Left renal pelvis (tissue), 4 donors: ENCODE results near the gene RNF223. TPM values are rescaled to one million over a fixed set of nuclear protein-coding genes. Genes with fewer than 3 reads are reported as not detected.
A peak's percentile ranks its signal among the peaks of the same experiment; 100 is the strongest.

Experiments used
- DNase-seq, 4 donors: peaks; one replicate each; pipeline ENCODE4 v3.0.0-alpha.2; 2013; ENCODE audit warnings: low read depth in 4 of 4, low spot score in 3 of 4
- polyA plus RNA-seq, 4 donors: library from polyadenylated mRNA; unstranded; fragments of 120-200 nt; gene quantifications; one replicate each; pipeline ENCODE4 v1.2.1, GENCODE V29; 2013; ENCODE audit not compliant: insufficient read length in 4 of 4

The RNF223 gene
- polyA plus RNA-seq, result under 1 TPM in 3 of 4 donors, not detected in 1; 0.23 to 0.85 (median 0.70) TPM

- DNase-seq, result no peak
Measured at GRCh38 chr1:1073743-1074587, at the start of gene RNF223. TSS of gene RNF223 (minus strand) at chr1:1074306. CDS start at chr1:1072566, 1,740 bp downstream.

GRCh38 chr1:1122981-1123480 lies 48.9 kb upstream of the RNF223 start:
- no peak for DNase-seq

- DNase-seq, result no peak
Measured at GRCh38 chr1:1122078-1122811, 48.1 kb upstream of the RNF223 start.

GRCh38 chr1:1121611-1122077 lies 47.5 kb upstream of the RNF223 start:
- no peak for DNase-seq

- DNase-seq, result no peak
Measured at GRCh38 chr1:1120866-1121591, 46.9 kb upstream of the RNF223 start.

GRCh38 chr1:1120096-1120495 lies 46.0 kb upstream of the RNF223 start:
- no peak for DNase-seq

GRCh38 chr1:1119272-1119890 lies 45.3 kb upstream of the RNF223 start:
- no peak for DNase-seq

GRCh38 chr1:1118876-1119220 lies 44.7 kb upstream of the RNF223 start:
- no peak for DNase-seq

- no peak for DNase-seq
Measured at GRCh38 chr1:1118011-1118875, 44.1 kb upstream of the RNF223 start.

- no peak for DNase-seq
Measured at GRCh38 chr1:1117469-1117831, 43.3 kb upstream of the RNF223 start.

- DNase-seq, result no peak
Measured at GRCh38 chr1:1116701-1117468, 42.8 kb upstream of the RNF223 start.

GRCh38 chr1:1115786-1116700 lies 41.9 kb upstream of the RNF223 start, which contains the start of gene C1orf159:
TSS of gene C1orf159 (minus strand) at chr1:1116089. CDS start at chr1:1091543, 24,546 bp downstream.
- DNase-seq, result peak; percentile 91 to 95 (median 94)

- DNase-seq, result no peak
Measured at GRCh38 chr1:1115136-1115785, 41.2 kb upstream of the RNF223 start.

GRCh38 chr1:1114431-1114830 lies 40.3 kb upstream of the RNF223 start:
- no peak for DNase-seq

- no peak for DNase-seq
Measured at GRCh38 chr1:1112237-1112985, 38.3 kb upstream of the RNF223 start.

GRCh38 chr1:1111516-1112236 lies 37.6 kb upstream of the RNF223 start:
- no peak for DNase-seq
